BJ (cell line): ENCODE results near the gene PEX16. TPM values are rescaled to one million over a fixed set of nuclear protein-coding genes. Genes with fewer than 3 reads are reported as not detected.

Experiments used
- CTCF ChIA-PET: fragments of 350-600 bp; formaldehyde crosslinking; extraction: SDS; loops from one replicate; lab custom pipeline; 2021; ENCODE audit warnings: antibody characterized with exemption, inconsistent platforms; lab: Yijun Ruan, JAX
- POLR2A ChIA-PET: fragments of 300-600 bp; sonication (Branson Sonifier 250); formaldehyde crosslinking; extraction: SDS; loops from one replicate; lab custom pipeline; 2021; ENCODE audit warnings: antibody characterized with exemption; lab: Charles Lee
- DNase-seq: peaks from one replicate; pipeline ENCODE4 v3.0.0-alpha.2; 2011; ENCODE audit warnings: low read depth
- H3K27me3 ChIP-seq: 2 replicates; pipeline ENCODE4 v1.6.0; 2011; ENCODE audit warnings: low read length; ENCODE audit not compliant: control insufficient read depth, insufficient read depth
- H3K36me3 ChIP-seq: 2 replicates; pipeline ENCODE4 v1.5.1; 2011; ENCODE audit warnings: low read length; ENCODE audit not compliant: control insufficient read depth, insufficient read depth
- H3K4me3 ChIP-seq: 2 replicates; pipeline ENCODE4 v1.5.1; 2011; ENCODE audit warnings: low read depth, mild to moderate bottlenecking, control low read depth, low read length
- CTCF ChIP-seq: IDR thresholded peaks from 2 replicates; pipeline ENCODE4 v1.5.1; 2011; ENCODE audit warnings: low read depth, mild to moderate bottlenecking, control low read depth, inconsistent platforms, low read length, moderate library complexity; ENCODE audit not compliant: insufficient read depth
- polyA plus RNA-seq: library from polyadenylated mRNA; depleted of rRNA; stranded (reverse); fragments of >200 nt; gene quantifications from 2 replicates; pipeline ENCODE4 v1.2.3, GENCODE V29; 2011

The PEX16 gene
- polyA plus RNA-seq, 1 experiment: 37.4 TPM

GRCh38 chr11:45876401-45876800 lies 41.3 kb downstream of the PEX16 start:
- peaks cover 17% of the 10 kb centered on the region for H3K36me3 ChIP-seq
- TF ChIP-seq CTCF: no peak
- H3K27me3 ChIP-seq: no peaks in the 10 kb centered on the region
- CTCF ChIA-PET: interaction anchor here (0.6 to 0.7 kb wide), 2 partner anchors 104 to 151 kb away, joined by 3 read pairs; no protein-coding TSS in a partner anchor
- no peak for DNase-seq
- POLR2A ChIA-PET: no interaction called here
- no peak overlapping the region for H3K4me3 ChIP-seq

GRCh38 chr11:45872651-45873356 lies 44.9 kb downstream of the PEX16 start:
- ChIA-PET CTCF (interaction anchor here (0.7 to 6.3 kb wide), 34 partner anchors 10 to 487 kb away, joined by 3 to 88 read pairs (median 4); partner anchors contain the start of gene CRY2), POLR2A (interaction anchor here (0.6 kb wide), 1 partner anchor 22 kb away, joined by 3 read pairs; no protein-coding TSS in a partner anchor)
- TF ChIP-seq CTCF: peak; percentile 84
- peak; percentile 84 for DNase-seq
- H3K4me3 ChIP-seq: no peak overlapping the region
- peaks cover 34% of the 10 kb centered on the region for H3K36me3 ChIP-seq
- no peaks in the 10 kb centered on the region for H3K27me3 ChIP-seq

DNA sequence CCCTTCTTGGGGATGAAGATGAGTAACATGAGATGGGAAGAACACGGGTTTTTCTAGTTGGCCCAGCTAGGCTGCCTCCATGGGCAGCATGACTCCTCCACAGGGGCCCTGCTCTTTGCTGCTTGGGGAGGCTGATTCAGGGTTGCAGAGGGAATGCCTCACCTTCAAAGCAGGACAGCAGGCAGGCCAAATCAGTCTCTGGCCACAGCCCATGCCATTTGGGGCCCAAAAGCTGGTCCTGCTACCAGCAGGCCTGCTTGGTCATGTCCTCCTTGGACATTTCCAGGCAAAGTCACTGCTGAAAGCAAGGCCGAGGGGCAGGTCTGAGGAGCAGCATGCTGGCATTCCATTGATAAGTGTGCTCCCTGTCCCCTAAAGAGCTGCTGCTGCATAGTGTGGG lies 46.0 kb downstream of the PEX16 start:
- Histone ChIP-seq H3K36me3 (peaks cover 36% of the 10 kb centered on the region), H3K4me3 (no peak overlapping the region), H3K27me3 (no peaks in the 10 kb centered on the region)
- no peak for TF ChIP-seq CTCF
- ChIA-PET POLR2A (no interaction called here), CTCF (interaction anchor here (0.6 to 6.3 kb wide), 10 partner anchors 11 to 135 kb away, joined by 3 to 88 read pairs (median 9); partner anchors contain the start of gene CRY2)
- DNase-seq: no peak

- Histone ChIP-seq H3K4me3 (no peak overlapping the region), H3K36me3 (peaks cover 39% of the 10 kb centered on the region), H3K27me3 (no peaks in the 10 kb centered on the region)
- DNase-seq: no peak
- TF ChIP-seq CTCF: no peak
- CTCF ChIA-PET: interaction anchor here (0.8 to 6.3 kb wide), 2 partner anchors 11 to 136 kb away, joined by 3 to 88 read pairs; no protein-coding TSS in a partner anchor
- POLR2A ChIA-PET: no interaction called here
Measured at GRCh38 chr11:45870706-45871105, 47.0 kb downstream of the PEX16 start.

GRCh38 chr11:45869551-45869950 lies 48.1 kb downstream of the PEX16 start:
- DNase-seq: no peak
- POLR2A ChIA-PET: no interaction called here

More at GRCh38 chr11:45869551-45869950, 48.1 kb downstream of the PEX16 start:
- no peak for TF ChIP-seq CTCF
- no peaks in the 10 kb centered on the region for H3K27me3 ChIP-seq
- H3K36me3 ChIP-seq: peaks cover 37% of the 10 kb centered on the region
- CTCF ChIA-PET: interaction anchor here (6.3 kb wide), 1 partner anchor 10 kb away, joined by 88 read pairs; no protein-coding TSS in a partner anchor
- no peak overlapping the region for H3K4me3 ChIP-seq
